ENCODE measurements around the gene AADAT.
"Not testable (repeated sequence)": the region's sequence is repeated elsewhere in the genome, so short reads cannot be mapped to it uniquely, and the experiment has no call there.

Gene AADAT

DNA sequence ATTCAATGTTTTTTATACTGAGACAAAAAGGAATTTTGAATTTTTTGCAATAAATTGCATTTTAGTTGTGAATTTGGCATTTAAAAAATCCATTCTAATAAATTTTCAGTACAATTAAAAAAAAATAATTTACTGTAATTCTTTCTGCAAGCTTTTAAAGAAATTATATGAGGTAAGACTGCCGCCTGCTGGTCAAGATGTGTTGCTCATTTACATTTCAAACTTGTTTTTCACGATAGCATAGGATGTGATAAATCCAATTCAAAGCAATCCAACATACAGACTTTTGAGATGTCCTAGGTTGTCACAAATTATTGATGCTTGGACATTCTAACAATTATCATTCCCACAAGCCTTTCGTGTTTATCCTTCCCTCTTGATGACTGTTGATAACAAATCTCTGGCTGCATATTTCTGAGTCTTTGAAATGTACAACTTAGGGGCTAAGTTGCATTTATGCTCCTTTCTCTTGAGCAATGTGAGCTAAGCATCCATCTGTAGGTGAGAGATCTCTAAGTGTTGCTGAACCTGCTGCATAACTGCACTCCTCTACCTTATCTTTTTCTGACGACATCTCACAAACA is 41.9 kb downstream of the AADAT start:
- Histone ChIP-seq H3K9me3 (ENCODE audit: control insufficient read depth, low read length) (no peaks in the 10 kb centered on the region), H3K9ac (ENCODE audit: low read length) (no peak overlapping the region), H3K27me3 (ENCODE audit: control insufficient read depth, insufficient read depth, low read length) (no peaks in the 10 kb centered on the region), H3K4me3 (ENCODE audit: low read length) (no peak overlapping the region), H3K36me3 (ENCODE audit: control insufficient read depth, insufficient read depth, low read length) (no peaks in the 10 kb centered on the region), H3K4me1 (ENCODE audit: control insufficient read depth, insufficient read depth, low read length) (no peaks in the 10 kb centered on the region)

DNA sequence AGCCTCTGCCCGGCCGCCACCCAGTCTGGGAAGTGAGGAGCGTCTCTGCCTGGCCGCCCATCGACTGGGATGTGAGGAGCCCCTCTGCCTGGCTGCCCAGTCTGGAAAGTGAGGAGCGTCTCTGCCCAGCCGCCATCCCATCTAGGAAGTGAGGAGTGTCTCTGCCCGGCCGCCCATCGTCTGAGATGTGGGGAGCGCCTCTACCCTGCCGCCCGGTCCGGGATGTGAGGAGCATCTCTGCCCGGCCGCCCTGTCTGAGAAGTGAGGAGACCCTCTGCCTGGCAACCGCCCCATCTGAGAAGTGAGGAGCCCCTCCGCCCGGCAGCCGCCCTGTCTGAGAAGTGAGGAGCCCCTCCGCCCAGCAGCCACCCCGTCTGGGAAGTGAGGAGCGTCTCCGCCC is 43.6 kb downstream of the AADAT start:
- H3K9ac ChIP-seq (ENCODE audit: low read length); H3K27me3 ChIP-seq (ENCODE audit: control insufficient read depth, insufficient read depth, low read length); H3K36me3 ChIP-seq (ENCODE audit: control insufficient read depth, insufficient read depth, low read length); H3K4me1 ChIP-seq (ENCODE audit: control insufficient read depth, insufficient read depth, low read length); H3K4me3 ChIP-seq (ENCODE audit: low read length); H3K9me3 ChIP-seq (ENCODE audit: control insufficient read depth, low read length): not testable (repeated sequence)

DNA sequence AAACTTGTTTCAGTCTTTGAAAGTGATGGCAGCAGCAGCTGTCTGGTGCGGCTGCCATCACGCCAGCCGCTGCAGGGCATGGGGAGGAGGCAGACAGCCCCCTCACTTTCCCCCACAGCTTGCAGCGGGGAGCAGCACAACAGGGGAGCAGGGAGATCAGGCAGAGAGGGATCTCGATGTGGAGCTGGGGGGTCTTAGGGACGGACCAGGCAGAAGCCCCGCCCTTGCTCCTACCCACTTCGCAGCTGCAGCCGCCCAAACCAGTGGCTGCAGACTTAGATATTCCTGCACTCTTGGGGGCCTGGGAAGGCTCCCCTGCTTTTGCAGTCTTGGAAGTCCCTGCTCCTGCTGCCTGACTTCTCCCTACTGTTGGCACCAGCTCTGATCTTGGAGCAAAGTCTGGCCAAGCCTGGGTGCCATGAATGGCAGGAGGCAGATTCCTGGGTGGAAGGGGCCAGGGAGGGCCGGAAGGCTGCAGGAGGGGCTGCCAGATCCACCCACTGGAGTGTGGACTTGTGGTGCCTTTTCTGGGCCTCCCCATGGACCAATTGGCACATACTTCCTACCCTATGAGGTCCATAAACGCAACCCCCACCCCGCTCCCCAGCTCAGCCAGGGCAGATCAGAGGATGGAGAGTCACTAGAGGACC is 49.6 kb downstream of the AADAT start:
- Histone ChIP-seq H3K4me3 (ENCODE audit: low read length) (no peak overlapping the region), H3K4me1 (ENCODE audit: control insufficient read depth, insufficient read depth, low read length) (no peaks in the 10 kb centered on the region), H3K9me3 (ENCODE audit: control insufficient read depth, low read length) (no peaks in the 10 kb centered on the region), H3K27me3 (ENCODE audit: control insufficient read depth, insufficient read depth, low read length) (no peaks in the 10 kb centered on the region), H3K36me3 (ENCODE audit: control insufficient read depth, insufficient read depth, low read length) (no peaks in the 10 kb centered on the region), H3K9ac (ENCODE audit: low read length) (no peak overlapping the region)

DNA sequence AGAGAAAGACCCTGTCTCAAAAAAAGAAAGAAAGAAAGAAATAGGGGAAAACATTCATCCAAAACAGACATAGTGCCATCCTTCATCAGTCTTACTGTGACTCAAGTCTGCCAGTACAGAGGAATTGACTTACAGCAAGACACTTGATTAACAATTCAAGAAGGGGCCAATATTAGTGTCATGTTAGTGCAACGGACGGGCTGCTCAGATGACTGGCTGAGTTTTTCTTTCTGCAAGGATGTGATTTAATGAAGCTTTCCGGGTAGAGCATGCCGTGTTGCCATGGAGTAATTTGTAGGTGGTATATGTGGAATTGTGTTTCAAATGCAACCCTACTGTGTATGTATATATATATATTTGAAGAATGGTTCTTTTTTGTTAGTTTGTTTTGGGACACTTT is 51.0 kb downstream of the AADAT start:
- Histone ChIP-seq H3K9me3 (ENCODE audit: control insufficient read depth, low read length) (no peaks in the 10 kb centered on the region), H3K9ac (ENCODE audit: low read length) (no peak overlapping the region), H3K4me1 (ENCODE audit: control insufficient read depth, insufficient read depth, low read length) (no peaks in the 10 kb centered on the region), H3K27me3 (ENCODE audit: control insufficient read depth, insufficient read depth, low read length) (no peaks in the 10 kb centered on the region), H3K36me3 (ENCODE audit: control insufficient read depth, insufficient read depth, low read length) (no peaks in the 10 kb centered on the region), H3K4me3 (ENCODE audit: low read length) (no peak overlapping the region)

DNA sequence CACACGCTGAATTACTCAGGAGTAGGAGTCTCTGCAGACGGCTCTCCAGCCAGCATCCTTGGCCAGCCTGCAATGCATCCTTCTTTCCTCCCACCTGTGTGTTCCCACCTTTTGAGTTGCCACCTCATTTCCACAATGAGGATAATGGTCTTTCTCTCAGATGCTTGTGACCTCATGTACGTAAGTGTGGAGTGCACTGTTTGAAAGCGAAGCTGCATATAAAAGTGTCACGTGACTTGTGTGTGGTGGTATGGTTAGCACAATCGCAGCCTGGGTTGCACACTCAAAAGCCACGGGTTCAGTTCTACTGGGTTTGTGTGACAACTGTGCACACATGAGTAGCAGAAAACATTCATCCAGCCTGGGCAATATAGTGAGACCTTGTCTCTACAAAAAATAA is 51.5 kb downstream of the AADAT start:
- Histone ChIP-seq H3K9me3 (ENCODE audit: control insufficient read depth, low read length) (no peaks in the 10 kb centered on the region), H3K27me3 (ENCODE audit: control insufficient read depth, insufficient read depth, low read length) (no peaks in the 10 kb centered on the region), H3K4me1 (ENCODE audit: control insufficient read depth, insufficient read depth, low read length) (no peaks in the 10 kb centered on the region), H3K4me3 (ENCODE audit: low read length) (no peak overlapping the region), H3K36me3 (ENCODE audit: control insufficient read depth, insufficient read depth, low read length) (no peaks in the 10 kb centered on the region), H3K9ac (ENCODE audit: low read length) (no peak overlapping the region)

DNA sequence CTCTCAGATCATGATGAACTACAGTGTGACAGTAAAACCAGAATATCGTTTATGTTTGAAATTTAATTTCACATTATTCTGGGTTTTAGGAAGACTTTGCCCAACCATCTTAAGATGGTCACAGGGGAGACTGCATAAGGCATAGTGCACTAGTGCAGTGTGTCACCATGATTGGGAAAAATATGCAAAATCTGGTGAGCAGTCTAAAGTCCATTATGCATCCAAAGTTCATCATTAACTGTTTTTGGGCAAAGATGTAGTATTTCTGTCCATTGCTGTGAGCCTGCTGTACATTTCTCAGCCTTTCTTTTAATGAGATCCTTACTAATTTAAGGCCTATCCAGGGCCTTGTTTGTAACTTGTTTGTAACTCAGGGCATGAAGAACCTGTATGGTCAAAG is 52.3 kb downstream of the AADAT start:
- no peaks in the 10 kb centered on the region for H3K4me1 ChIP-seq (ENCODE audit: control insufficient read depth, insufficient read depth, low read length)
- H3K9me3 ChIP-seq (ENCODE audit: control insufficient read depth, low read length) = no peaks in the 10 kb centered on the region
- H3K36me3 ChIP-seq (ENCODE audit: control insufficient read depth, insufficient read depth, low read length) = no peaks in the 10 kb centered on the region
- peaks cover 4% of the 10 kb centered on the region for H3K27me3 ChIP-seq (ENCODE audit: control insufficient read depth, insufficient read depth, low read length)
- no peak overlapping the region for H3K4me3 ChIP-seq (ENCODE audit: low read length)
- H3K9ac ChIP-seq (ENCODE audit: low read length) = no peak overlapping the region

DNA sequence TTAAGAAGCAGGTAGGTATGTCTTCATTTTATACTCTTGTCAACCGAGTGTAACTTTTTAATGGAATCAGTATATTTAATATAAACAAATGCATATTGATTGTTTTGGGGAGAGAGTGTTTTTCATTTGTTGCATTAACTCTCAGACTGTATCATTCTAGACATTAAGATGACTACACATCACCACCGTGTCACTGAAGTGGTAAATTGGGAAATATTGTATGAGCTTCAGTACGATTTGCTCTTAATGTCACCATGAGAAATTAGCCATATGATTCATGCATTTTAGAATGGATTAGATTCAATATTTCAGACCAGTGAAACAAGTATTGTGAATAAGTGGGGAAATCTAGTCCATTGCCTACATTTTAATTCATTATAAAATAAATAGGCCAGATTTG is 53.9 kb downstream of the AADAT start:
- H3K27me3 ChIP-seq (ENCODE audit: control insufficient read depth, insufficient read depth, low read length) = peaks cover 7% of the 10 kb centered on the region
- H3K9me3 ChIP-seq (ENCODE audit: control insufficient read depth, low read length) = no peaks in the 10 kb centered on the region
- no peaks in the 10 kb centered on the region for H3K36me3 ChIP-seq (ENCODE audit: control insufficient read depth, insufficient read depth, low read length)
- H3K4me1 ChIP-seq (ENCODE audit: control insufficient read depth, insufficient read depth, low read length) = no peaks in the 10 kb centered on the region
- no peak overlapping the region for H3K9ac ChIP-seq (ENCODE audit: low read length)
- H3K4me3 ChIP-seq (ENCODE audit: low read length) = no peak overlapping the region

DNA sequence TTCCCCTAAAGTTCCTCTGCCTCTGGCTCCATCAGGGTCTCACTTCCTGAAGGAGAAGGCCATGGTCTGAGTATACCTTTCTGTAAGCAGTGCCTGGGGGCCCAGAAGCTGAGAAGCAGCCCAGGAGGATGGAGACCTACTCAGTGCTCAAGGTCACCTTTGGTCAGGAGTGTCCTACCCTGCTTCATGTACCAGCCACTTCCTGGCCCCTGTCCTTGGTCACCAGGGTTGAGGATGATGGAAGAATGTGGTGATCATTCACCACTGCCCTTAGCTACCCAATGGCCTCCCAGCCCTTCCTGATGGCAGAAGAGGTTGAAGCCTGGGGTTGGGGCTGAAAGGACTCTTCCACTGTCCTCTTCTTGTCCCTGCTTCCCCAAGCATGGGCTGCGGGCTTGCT is 54.5 kb downstream of the AADAT start:
- H3K9ac ChIP-seq (ENCODE audit: low read length) = no peak overlapping the region
- no peaks in the 10 kb centered on the region for H3K4me1 ChIP-seq (ENCODE audit: control insufficient read depth, insufficient read depth, low read length)
- no peaks in the 10 kb centered on the region for H3K36me3 ChIP-seq (ENCODE audit: control insufficient read depth, insufficient read depth, low read length)
- no peaks in the 10 kb centered on the region for H3K9me3 ChIP-seq (ENCODE audit: control insufficient read depth, low read length)
- no peak overlapping the region for H3K4me3 ChIP-seq (ENCODE audit: low read length)
- peaks cover 7% of the 10 kb centered on the region for H3K27me3 ChIP-seq (ENCODE audit: control insufficient read depth, insufficient read depth, low read length)

DNA sequence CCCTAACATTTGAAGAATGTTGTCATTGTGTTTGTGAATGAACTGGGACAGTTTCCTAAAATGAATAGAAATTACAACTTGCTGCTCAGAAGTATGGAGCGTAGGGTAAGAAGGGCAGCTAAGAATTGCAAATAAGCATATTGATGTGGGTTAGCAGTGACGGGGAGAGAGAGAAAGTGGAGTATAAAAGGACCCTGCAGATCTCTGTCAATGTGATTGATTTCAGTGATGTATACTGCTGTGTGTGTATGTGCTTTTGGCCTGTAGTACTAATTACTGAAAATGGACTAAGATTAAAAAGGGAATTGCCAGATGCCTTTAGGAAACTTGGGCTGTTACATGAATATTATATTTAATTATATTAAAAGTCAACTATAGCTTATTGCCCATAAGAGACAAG is 55.8 kb downstream of the AADAT start:
- no peaks in the 10 kb centered on the region for H3K4me1 ChIP-seq (ENCODE audit: control insufficient read depth, insufficient read depth, low read length)
- H3K27me3 ChIP-seq (ENCODE audit: control insufficient read depth, insufficient read depth, low read length) = peaks cover 7% of the 10 kb centered on the region
- H3K4me3 ChIP-seq (ENCODE audit: low read length) = no peak overlapping the region
- H3K9me3 ChIP-seq (ENCODE audit: control insufficient read depth, low read length) = no peaks in the 10 kb centered on the region
- no peaks in the 10 kb centered on the region for H3K36me3 ChIP-seq (ENCODE audit: control insufficient read depth, insufficient read depth, low read length)
- H3K9ac ChIP-seq (ENCODE audit: low read length) = no peak overlapping the region

DNA sequence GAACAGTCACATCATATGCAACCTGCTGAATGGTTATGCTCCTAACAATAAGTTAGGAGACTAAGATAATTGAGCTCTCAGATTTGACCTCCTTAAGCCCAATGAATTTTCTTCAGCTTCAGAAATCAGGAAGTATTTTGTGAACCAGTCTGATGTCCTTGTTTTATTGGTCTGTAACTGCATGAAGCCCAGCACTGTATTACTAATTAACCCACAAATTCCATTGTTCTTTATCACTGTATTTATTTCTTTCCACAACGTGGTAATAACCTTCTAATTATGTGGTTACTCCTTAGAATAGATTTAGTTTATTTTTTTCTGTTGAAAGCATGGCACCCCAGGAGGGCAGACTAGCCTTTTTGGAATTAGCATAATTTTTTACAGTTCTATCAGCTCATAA is 59.6 kb downstream of the AADAT start:
- Histone ChIP-seq H3K4me1 (ENCODE audit: control insufficient read depth, insufficient read depth, low read length) (peaks cover 8% of the 10 kb centered on the region), H3K27me3 (ENCODE audit: control insufficient read depth, insufficient read depth, low read length) (peaks cover 24% of the 10 kb centered on the region), H3K4me3 (ENCODE audit: low read length) (no peak overlapping the region), H3K9me3 (ENCODE audit: control insufficient read depth, low read length) (no peaks in the 10 kb centered on the region), H3K9ac (ENCODE audit: low read length) (no peak overlapping the region), H3K36me3 (ENCODE audit: control insufficient read depth, insufficient read depth, low read length) (no peaks in the 10 kb centered on the region)

DNA sequence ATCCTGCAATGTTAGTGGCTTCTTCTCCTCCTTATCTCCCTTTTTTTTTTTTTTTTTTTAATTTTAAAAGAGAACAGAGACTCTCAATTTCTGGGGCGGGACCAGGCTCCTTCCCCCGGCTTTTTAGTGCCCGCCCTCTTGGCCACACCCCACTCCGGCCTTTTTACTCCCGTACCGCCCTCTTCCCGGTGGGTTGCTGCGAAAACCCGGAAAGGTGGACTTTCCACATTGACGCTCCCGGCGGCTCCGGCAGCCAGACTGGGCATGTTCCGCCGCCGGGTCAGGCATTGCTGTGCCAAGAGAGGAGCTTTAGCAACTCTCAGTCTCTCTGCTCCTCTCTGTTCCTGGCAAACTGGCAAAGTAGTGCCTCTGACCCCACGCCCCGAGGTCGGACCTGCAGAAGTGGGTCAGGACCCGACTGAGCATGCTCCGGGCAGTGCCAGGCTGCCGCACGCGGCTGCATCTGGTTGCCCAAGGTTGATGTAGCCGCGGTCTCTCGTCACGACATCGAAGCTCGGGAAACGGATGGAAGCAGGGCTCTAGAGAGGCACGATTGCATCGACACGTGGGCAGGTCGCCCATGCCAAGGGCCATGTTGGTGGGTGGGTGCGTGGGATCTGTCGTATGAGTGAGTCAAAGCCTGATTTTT is 62.5 kb downstream of the AADAT start:
- no peaks in the 10 kb centered on the region for H3K9me3 ChIP-seq (ENCODE audit: control insufficient read depth, low read length)
- peaks cover 18% of the 10 kb centered on the region for H3K27me3 ChIP-seq (ENCODE audit: control insufficient read depth, insufficient read depth, low read length)
- peak overlapping the region; percentile 21 for H3K4me3 ChIP-seq (ENCODE audit: low read length)
- H3K4me1 ChIP-seq (ENCODE audit: control insufficient read depth, insufficient read depth, low read length) = peaks cover 8% of the 10 kb centered on the region
- H3K9ac ChIP-seq (ENCODE audit: low read length) = peak overlapping the region; percentile 3
- H3K36me3 ChIP-seq (ENCODE audit: control insufficient read depth, insufficient read depth, low read length) = no peaks in the 10 kb centered on the region

DNA sequence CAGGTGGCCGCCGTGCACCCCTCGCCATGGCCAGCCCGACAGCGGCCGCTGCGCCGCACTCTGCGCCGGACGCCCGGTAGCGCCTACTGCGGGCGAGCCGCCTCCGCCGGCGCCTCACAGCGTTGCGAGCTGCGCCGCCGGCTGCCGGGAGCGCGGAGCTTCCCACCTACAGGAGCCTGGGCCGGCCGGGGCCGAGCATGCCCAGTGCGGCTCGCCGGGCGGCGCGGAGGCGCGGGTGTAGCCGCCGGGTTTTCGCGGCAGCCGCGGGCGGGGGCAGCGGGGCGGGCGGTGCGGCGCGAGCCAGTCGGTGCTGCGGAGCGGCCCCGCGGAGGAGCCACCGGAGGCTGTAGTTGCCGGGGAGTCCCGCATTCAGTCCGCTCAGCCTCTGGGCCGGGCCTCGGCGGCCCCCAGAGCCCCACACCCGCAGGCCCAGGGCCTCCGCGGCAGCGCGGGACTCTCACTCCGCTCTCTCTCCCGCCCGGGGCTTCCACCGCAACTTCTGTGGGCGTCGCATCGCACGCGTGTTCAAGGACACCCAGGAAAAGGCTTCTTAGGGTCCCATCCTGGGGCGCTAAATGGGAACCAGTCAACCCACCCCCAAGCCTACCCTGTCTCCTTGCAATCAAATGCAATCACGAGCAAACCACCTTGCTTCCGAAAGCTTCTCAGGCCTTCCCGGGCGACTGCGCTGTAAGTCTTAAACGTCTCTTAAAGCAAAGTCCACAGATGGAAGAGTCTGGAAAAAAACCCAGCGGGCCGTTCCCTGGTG is 63.3 kb downstream of the AADAT start, which contains the start of gene MFAP3L:
Gene MFAP3L, minus strand, starts transcription at position 143 of the 769 bp plus-strand sequence. CDS start 20,518 bp downstream, outside the sequence.
- H3K4me3 ChIP-seq (ENCODE audit: low read length) = peak within 1 kb of the TSS; percentile 75
- peaks cover 8% of the 10 kb centered on the region for H3K4me1 ChIP-seq (ENCODE audit: control insufficient read depth, insufficient read depth, low read length)
- no peaks in the 10 kb centered on the region for H3K9me3 ChIP-seq (ENCODE audit: control insufficient read depth, low read length)
- no peaks in the 10 kb centered on the region for H3K36me3 ChIP-seq (ENCODE audit: control insufficient read depth, insufficient read depth, low read length)
- peaks cover 17% of the 10 kb centered on the region for H3K27me3 ChIP-seq (ENCODE audit: control insufficient read depth, insufficient read depth, low read length)
- H3K9ac ChIP-seq (ENCODE audit: low read length) = peak within 1 kb of the TSS; percentile 79

Measured in mucosa of stomach (tissue), 1 donor.